HG03520 (cell line): ENCODE measurements around the gene MEGF11.
"Not testable (repeated sequence)": the region's sequence is repeated elsewhere in the genome, so short reads cannot be mapped to it uniquely, and the experiment has no call there.

Experiments
- ATAC-seq: cut with Tn5 transposase; IDR thresholded peaks from one replicate; pipeline ENCODE4 v1.9.1; 2021; ENCODE audit warnings: mild to moderate bottlenecking, moderate library complexity; ENCODE audit not compliant: unreplicated experiment

The MEGF11 gene

GRCh38 chr15:66017000-66017399, 236.6 kb downstream of the MEGF11 start:
- no peak for ATAC-seq

- no peak for ATAC-seq
Observed at GRCh38 chr15:66016199-66016598, 237.4 kb downstream of the MEGF11 start.

GRCh38 chr15:66014635-66015182, 238.8 kb downstream of the MEGF11 start:
- no peak for ATAC-seq

- ATAC-seq, result no peak
Observed at GRCh38 chr15:66014022-66014421, 239.5 kb downstream of the MEGF11 start.

GRCh38 chr15:66008940-66009562, 244.5 kb downstream of the MEGF11 start:
- ATAC-seq, result no peak

- no peak for ATAC-seq
Observed at GRCh38 chr15:66007663-66008262, 245.8 kb downstream of the MEGF11 start.

- no peak for ATAC-seq
Observed at GRCh38 chr15:66006986-66007385, 246.6 kb downstream of the MEGF11 start.

- no peak for ATAC-seq
Observed at GRCh38 chr15:66004618-66005262, 248.8 kb downstream of the MEGF11 start.

GRCh38 chr15:66003129-66003528, 250.4 kb downstream of the MEGF11 start:
- not testable (repeated sequence) for ATAC-seq

GRCh38 chr15:66001717-66002426, 251.7 kb downstream of the MEGF11 start:
- no peak for ATAC-seq

GRCh38 chr15:66001042-66001441, 252.5 kb downstream of the MEGF11 start:
- no peak for ATAC-seq

GRCh38 chr15:65998486-65998885, 255.1 kb downstream of the MEGF11 start:
- no peak for ATAC-seq

- ATAC-seq, result no peak
Observed at GRCh38 chr15:65996901-65997300, 256.6 kb downstream of the MEGF11 start.

- no peak for ATAC-seq
Observed at GRCh38 chr15:65994832-65995231, 258.7 kb downstream of the MEGF11 start.

- ATAC-seq, result no peak
Observed at GRCh38 chr15:65993762-65994161, 259.8 kb downstream of the MEGF11 start.

- ATAC-seq, result no peak
Observed at GRCh38 chr15:65993236-65993635, 260.3 kb downstream of the MEGF11 start.

- no peak for ATAC-seq
Observed at GRCh38 chr15:65991721-65992483, 261.6 kb downstream of the MEGF11 start.

GRCh38 chr15:65990298-65990981, 263.1 kb downstream of the MEGF11 start:
- no peak for ATAC-seq

- no peak for ATAC-seq
Observed at GRCh38 chr15:65987100-65987499, 266.4 kb downstream of the MEGF11 start.

- no peak for ATAC-seq
Observed at GRCh38 chr15:65986416-65986815, 267.1 kb downstream of the MEGF11 start.
